Activated naive CD4-positive, alpha-beta T cell treated with anti-CD3 and anti-CD28 coated beads, Interleukin-2, amount 10 ng/mL, durations not matched to agents 5 hours and 36 hours (primary cell): Measurements from ENCODE around the gene CLDN34. TPM values are rescaled to one million over a fixed set of nuclear protein-coding genes. Genes with fewer than 3 reads are reported as not detected.

Experiments used
- total RNA-seq, 2 experiments: library from RNA; stranded (reverse); gene quantifications; one replicate each; pipeline ENCODE4 v1.2.3, GENCODE V29; 2021

The CLDN34 gene, protein sequence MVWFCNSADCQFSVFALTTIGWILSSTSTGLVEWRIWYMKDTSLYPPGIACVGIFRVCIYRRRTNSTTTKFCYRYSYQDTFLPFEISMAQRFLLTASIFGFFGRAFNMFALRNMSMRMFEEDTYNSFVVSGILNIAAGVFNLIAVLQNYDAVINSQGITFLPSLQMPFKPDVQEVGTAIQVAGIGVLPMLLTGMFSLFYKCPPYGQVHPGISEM
- not detected for total RNA-seq

DNA sequence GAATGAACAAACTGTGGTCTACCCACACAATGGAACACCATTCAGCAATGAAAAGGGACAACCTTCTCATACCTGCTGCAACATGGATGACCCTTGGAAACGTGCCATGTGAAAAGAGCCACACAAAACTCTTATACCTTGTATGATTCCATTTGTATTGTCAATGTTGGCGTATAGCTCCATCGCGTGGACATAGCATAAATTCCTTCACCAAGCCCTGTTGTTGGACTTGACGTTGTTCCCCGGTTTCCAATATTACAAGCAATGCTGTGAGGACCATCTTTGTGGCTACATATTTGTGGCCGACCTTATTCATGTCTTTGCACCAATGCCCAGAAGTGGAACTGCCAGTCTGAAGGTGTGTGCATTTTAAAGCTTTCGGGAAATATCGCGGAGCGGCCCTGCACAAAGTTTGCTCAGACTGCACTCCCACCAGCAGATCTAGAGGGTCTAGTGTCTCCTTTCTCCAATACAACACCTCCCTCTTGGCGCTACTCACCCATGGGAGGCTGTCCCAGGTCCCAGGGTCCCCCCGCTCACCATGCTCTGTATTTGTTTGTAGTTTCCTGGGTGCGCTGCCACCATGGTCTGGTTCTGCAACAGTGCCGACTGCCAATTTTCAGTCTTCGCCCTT is at the start of gene CLDN34:
TSS of gene CLDN34 (plus strand) at position 584 of the 634 bp plus-strand sequence. CDS start at position 584, 0 bp downstream.

Other genes starting within 250 kb of the CLDN34 start
- not detected for gene GPR143, start 201.5 kb upstream of the CLDN34 start, total RNA-seq
- not detected for gene SHROOM2, start 180.9 kb upstream of the CLDN34 start, total RNA-seq
- not detected for gene CLCN4, start 189.6 kb downstream of the CLDN34 start, total RNA-seq